ENCODE data around the gene LIMS4.
"Not testable (repeated sequence)": the region's sequence is repeated elsewhere in the genome, so short reads cannot be mapped to it uniquely, and the experiment has no call there.

The LIMS4 gene

DNA sequence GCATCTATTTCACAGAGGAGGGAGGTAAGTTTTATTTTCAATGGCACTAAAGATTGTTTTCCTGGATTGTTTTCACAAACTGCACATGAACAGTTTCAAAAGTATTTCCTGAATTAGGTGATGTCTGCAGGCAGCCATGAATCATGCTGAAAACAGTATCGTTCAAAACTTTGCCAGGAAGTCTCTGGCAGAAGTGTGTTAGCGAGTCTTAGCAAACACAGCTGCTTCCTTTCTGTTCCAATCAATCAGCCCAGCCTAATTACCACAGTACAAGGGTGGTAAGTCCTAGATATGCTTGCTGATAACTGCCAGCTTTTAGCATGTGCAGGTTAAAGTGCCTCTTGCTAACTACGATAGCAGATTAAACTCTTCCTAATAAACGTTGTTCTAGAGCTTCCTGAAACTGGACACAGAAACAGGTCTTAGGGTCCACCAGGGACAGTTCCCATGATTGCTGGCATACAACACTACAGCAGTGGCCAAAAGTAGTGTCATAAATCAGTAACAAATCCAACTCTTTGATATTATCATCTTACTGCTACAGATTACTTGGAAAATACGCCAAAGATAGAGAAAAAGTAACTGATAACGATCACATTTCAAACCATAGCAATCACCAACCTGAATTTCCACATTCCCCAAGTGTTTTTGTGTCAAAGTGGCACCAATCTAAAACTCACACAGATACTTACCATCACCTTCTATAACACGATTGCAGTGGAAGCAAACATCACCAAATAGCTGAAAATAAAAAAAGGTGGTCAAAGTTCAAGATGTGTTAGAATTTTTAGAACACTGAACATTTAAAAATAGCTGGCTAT is 23.3 kb downstream of the LIMS4 start:
- DNase-seq (ENCODE audit: low spot score) = not testable (repeated sequence)

GRCh38 chr2:110446644-110447043 is 26.0 kb downstream of the LIMS4 start:
- DNase-seq (ENCODE audit: low spot score) = not testable (repeated sequence)

DNA sequence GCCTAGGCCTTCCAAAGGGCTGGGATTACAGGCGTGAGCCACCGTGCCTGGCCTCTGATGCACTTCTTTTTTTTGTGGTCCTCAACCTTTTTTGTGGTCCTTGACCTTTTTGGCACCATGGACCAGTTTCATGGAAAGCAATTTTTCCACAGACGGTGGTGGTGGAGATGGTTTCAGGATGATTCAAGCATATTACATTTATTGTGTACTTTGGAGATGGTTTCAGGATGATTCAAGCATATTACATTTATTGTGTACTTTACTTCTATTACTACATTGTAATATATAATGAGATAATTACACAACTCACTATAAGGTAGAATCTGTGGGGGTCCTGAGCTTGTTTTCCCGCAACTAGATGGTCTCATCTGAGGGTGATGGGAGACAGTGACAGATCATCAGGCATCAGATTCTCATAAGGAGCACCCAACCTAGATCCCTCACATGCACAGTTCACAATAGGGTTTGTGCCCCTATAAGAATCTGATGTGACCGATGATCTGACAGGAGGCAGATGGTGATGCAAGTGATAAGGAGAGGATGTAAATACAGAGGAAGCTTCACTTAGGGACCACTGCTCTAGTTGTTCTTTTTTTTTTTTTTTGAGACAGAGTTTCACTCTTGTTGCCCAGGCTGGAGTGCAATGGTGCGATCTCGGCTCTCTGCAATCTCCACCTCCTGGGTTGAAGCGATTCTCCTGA is 29.2 kb downstream of the LIMS4 start:
- DNase-seq (ENCODE audit: low spot score) = not testable (repeated sequence)

GRCh38 chr2:110441905-110442304 is 30.7 kb downstream of the LIMS4 start:
- not testable (repeated sequence) for DNase-seq (ENCODE audit: low spot score)

DNA sequence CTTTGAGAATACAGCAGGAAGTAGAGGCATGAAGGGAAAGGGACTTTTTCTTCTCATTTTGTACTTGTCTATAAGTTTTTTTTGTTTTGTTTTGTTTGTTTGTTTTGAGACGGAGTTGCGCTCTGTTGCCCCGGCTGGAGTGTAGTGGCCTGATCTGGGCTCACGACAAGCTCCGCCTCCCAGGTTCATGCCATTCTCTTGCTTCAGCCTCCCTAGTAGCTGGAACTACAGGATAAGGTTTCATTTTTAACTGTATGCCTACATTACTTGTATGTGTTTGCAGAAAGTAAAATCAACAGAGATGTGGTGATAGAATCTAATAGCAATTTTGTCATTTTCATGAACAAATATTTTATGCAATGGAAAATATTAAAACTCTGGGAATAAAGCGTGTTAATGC is 38.1 kb downstream of the LIMS4 start:
- not testable (repeated sequence) for DNase-seq (ENCODE audit: low spot score)

DNA sequence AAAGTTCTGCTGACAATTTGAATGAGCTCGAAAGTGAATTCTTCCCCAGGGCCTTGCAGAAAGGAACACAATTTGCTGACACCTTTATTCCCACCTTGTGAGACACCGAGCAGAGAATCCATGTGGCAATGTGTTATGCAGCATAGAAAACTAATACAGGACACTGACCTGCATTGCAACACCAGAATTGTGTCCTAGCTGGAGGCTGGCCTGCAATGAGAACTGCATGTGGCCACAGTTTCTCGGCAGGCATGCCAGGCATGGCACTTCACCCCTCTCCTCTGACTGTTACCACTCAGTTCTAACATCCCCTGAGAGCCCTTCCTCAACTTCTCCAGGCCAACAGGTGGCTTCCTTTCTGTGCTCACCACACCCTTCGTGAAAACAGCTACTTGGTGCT is 46.9 kb downstream of the LIMS4 start:
- not testable (repeated sequence) for DNase-seq (ENCODE audit: low spot score)

DNA sequence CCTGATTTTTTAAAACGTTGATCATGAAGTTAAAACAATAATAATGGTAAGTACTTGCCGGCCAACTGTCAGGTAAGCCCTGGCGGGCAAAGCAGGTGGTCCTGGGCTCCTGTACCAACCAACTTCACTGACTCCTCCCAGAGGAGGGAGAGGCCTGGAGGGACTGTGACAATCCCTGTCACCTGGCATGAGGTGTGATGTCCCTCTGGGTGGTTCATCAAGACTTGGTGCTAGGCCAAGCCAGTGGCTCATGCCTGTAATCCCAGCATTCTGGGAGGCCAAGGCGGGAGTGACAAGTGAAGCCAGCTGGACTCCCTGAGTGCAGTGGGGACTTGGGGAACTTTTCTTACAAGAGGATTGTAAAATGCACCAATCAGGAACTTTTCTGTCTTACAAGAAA is 48.2 kb downstream of the LIMS4 start:
- DNase-seq (ENCODE audit: low spot score) = not testable (repeated sequence)

DNA sequence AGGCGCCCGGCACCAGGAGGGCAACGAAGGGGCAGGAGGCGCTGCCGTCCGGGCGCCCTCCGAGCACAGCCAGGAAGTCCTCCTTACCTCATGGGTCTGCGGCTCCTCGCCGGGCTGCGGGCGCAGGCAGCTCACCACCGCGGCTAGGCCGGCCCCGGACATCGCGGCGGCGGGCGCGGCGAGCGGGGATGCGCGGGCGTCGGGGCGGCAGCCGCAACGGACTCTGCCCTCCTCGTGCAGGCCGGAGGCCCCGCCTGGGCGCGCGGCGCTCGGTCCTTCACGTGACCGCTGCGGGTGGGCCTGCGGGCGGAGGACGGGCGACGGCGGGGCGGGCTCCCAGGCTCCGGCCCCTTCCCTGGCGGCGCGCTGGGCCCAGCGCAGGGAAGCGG is 49.0 kb downstream of the LIMS4 start:
- DNase-seq (ENCODE audit: low spot score) = not testable (repeated sequence)

GRCh38 chr2:110422852-110423573 is 49.6 kb downstream of the LIMS4 start:
- DNase-seq (ENCODE audit: low spot score) = not testable (repeated sequence)

GRCh38 chr2:110420641-110421354 is 51.8 kb downstream of the LIMS4 start:
- not testable (repeated sequence) for DNase-seq (ENCODE audit: low spot score)

DNA sequence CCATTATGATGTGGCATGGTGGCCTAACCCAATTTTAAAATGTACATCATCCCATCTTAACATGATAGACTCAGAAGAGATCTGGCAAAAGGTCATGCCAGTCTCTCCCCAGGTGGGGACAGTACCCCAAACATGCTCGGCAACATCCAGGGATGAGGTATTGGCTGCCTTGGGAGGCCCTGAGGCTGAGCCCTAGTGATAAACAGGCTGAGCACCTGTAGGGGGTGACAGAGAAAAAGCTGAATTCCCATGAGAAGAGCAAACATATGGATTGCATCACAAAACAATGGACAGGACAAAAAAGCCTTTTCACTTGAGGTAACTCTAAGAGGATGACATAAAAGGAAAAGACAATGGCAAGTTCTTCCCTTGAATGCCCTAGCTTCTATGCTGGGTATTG is 65.5 kb downstream of the LIMS4 start:
- DNase-seq (ENCODE audit: low spot score) = not testable (repeated sequence)

DNA sequence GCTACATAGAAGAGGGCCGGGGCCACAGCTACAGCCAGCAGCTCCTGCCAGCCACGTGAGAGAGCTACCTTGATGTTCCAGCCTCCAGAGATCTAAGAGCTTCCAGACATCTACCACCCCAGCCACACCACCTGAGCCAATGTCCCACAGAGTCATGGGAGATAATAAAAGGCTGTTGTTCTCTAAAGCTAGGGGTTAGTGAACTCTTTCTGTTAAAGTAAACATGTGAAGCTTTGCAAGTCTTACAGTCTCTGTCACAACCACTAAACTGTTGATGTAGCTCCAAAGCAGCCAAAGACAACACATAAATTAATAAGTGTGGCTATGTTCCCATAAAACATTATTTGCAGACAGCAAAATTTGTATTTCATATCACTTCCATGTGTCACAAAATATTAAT is 67.6 kb downstream of the LIMS4 start:
- not testable (repeated sequence) for DNase-seq (ENCODE audit: low spot score)

DNA sequence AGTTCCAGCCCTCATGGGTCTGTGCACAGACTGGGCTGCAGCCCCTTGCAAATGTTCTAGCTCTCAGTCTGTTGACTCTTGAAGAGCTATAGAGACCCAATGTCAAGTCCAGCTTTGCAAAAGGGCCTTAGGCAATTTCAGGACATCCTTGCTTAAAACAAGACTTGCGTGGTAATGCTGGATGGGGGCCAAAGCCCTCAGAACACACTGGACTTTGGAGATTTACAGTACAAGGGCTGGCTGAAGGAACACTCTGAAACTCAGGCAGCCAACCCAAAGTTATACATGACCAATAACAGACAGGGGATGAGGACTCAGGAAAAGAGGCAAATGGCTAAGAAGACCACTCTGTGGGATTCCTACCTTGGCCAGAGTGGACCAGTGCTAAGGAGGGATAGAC is 68.4 kb downstream of the LIMS4 start:
- not testable (repeated sequence) for DNase-seq (ENCODE audit: low spot score)

DNA sequence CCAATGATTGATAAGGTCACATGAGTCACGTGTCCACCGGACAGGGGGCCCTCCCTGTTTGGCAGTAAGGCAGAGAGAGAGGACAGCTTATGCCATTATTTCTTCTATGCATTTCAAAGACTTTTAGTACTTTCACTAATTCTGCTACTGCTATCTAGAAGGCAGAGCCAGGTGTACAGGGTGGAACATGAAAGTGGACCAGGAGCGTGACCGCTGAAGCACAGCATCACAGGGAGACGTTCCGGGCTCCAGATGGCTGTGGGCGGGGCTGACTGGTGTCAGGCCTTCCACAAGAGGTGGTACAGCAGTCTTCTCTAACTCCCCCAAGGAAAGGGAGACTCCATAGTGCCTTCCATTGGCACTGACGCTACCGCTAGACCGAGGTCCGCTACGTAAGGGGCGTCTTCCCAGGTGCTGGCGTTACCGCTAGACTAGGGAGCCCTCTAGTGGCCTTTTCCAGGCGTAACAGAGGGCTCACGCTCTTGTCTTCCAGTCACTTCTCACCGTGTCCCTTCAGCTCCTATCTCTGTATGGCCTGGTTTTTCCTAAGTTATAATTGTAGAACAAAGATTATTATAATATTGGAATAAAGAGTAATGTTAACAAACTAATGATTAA is 71.5 kb downstream of the LIMS4 start:
- not testable (repeated sequence) for DNase-seq (ENCODE audit: low spot score)

DNA sequence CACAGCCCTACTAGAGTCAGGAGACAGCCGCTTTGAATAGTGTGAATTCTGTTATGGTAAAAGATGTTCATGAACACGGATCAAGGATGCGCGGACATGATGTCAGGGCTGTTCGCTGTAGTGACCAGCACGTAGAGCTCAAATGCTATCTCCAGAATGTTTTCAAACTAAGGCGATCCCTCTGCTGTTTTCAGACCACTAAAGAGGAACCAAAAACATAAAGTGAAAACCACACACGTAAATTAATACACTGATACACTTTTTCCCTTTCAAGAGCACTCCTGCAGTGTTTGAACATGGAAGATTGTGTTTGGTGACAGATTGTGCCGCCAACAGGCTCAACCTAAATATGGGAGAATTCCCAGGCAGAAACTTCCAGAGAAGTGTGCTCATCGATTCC is 73.2 kb downstream of the LIMS4 start:
- DNase-seq (ENCODE audit: low spot score) = not testable (repeated sequence)

DNA sequence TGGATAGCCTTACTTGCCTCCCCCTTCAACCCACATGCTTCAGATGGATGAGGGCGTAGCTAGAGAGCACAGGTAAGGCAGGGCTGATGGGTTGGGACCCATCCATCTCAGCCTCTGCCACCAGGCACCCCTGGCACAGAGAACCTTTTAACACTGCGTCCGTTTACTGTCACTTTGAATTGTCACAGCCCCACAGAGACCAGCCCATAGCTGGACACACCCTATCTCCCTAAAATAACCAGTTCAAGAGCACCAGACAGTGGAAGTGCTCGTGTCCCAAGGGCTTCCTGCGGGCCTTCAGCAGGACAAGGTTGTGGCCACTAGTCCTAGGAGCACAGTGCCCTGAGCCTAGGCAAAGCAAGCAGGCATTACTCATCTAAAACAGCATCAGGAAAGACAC is 76.6 kb downstream of the LIMS4 start:
- not testable (repeated sequence) for DNase-seq (ENCODE audit: low spot score)
